SK-N-SH treated with all-trans-retinoic acid at 6 μM for 48 hours (cell line): ENCODE data around the gene SBK2.
"Not testable (repeated sequence)": the region's sequence is repeated elsewhere in the genome, so short reads cannot be mapped to it uniquely, and the experiment has no call there.

ENCODE experiments used
- ATAC-seq: fragments of 200-7000 bp; cut with Tn5 transposase; 3 replicates; pipeline ENCODE4 v1.9.1; 2020; ENCODE audit warnings: mild to moderate bottlenecking, moderate library complexity
- ARNTL ChIP-seq: fragments of 450-650 bp; formaldehyde crosslinking; IDR thresholded peaks from 2 replicates; pipeline ENCODE4 v1.5.0; 2020; ENCODE audit warnings: low read depth, mild to moderate bottlenecking, moderate library complexity, borderline replicate concordance
- BACH2 ChIP-seq: fragments of 250-450 bp; sonication (Bioruptor Pico); IDR thresholded peaks from 2 replicates; pipeline ENCODE4 v1.9.0; 2021; ENCODE audit warnings: mild to moderate bottlenecking, borderline replicate concordance
- CSDC2 ChIP-seq: fragments of 250-450 bp; sonication (Bioruptor Pico); IDR thresholded peaks from 2 replicates; pipeline ENCODE4 v1.5.0; 2020; ENCODE audit warnings: mild to moderate bottlenecking, moderate library complexity
- ESRRG ChIP-seq: fragments of 250-450 bp; sonication (Bioruptor Pico); IDR thresholded peaks from 2 replicates; pipeline ENCODE4 v1.6.1; 2021; ENCODE audit warnings: mild to moderate bottlenecking
- GLIS3 ChIP-seq: fragments of 250-450 bp; sonication (Bioruptor Pico); IDR thresholded peaks from 2 replicates; pipeline ENCODE4 v1.5.0; 2020; ENCODE audit warnings: mild to moderate bottlenecking, moderate library complexity
- ISL1 ChIP-seq: fragments of 250-450 bp; sonication (Bioruptor Pico); IDR thresholded peaks from 2 replicates; pipeline ENCODE4 v2.1.2; 2022; ENCODE audit warnings: mild to moderate bottlenecking, moderate library complexity
- OSR1 ChIP-seq: fragments of 250-450 bp; sonication (Bioruptor Pico); IDR thresholded peaks from 2 replicates; pipeline ENCODE4 v1.8.0; 2022; ENCODE audit warnings: moderate library complexity, mild to moderate bottlenecking, inconsistent platforms
- PPARA ChIP-seq: fragments of 250-450 bp; sonication (Bioruptor Pico); IDR thresholded peaks from 2 replicates; pipeline ENCODE4 v1.5.0; 2020; ENCODE audit warnings: mild to moderate bottlenecking, borderline replicate concordance
- RARB ChIP-seq: fragments of 250-450 bp; sonication (Bioruptor Pico); IDR thresholded peaks from 2 replicates; pipeline ENCODE4 v1.8.0; 2021; ENCODE audit warnings: mild to moderate bottlenecking, moderate library complexity
- SNAI2 ChIP-seq: fragments of 250-450 bp; sonication (Bioruptor Pico); IDR thresholded peaks from 2 replicates; pipeline ENCODE4 v1.5.0; 2020; ENCODE audit warnings: mild to moderate bottlenecking, moderate library complexity
- TCF4 ChIP-seq: fragments of 250-450 bp; sonication (Bioruptor Pico); IDR thresholded peaks from 2 replicates; pipeline ENCODE4 v1.8.0; 2021; ENCODE audit warnings: mild to moderate bottlenecking, moderate library complexity, borderline replicate concordance
- TOX ChIP-seq: fragments of 250-450 bp; sonication (Bioruptor Pico); IDR thresholded peaks from 2 replicates; pipeline ENCODE4 v1.8.0; 2021; ENCODE audit warnings: mild to moderate bottlenecking, moderate library complexity, borderline replicate concordance
- ZC3H10 ChIP-seq: fragments of 250-450 bp; sonication (Bioruptor Pico); IDR thresholded peaks from 2 replicates; pipeline ENCODE4 v1.5.1; 2021; ENCODE audit warnings: mild to moderate bottlenecking, moderate library complexity
- ZFP3 ChIP-seq: fragments of 250-450 bp; sonication (Bioruptor Pico); IDR thresholded peaks from 2 replicates; pipeline ENCODE4 v1.5.0; 2020; ENCODE audit warnings: mild to moderate bottlenecking, moderate library complexity
- ZFP30 ChIP-seq: fragments of 450-650 bp; formaldehyde crosslinking; IDR thresholded peaks from 2 replicates; pipeline ENCODE4 v1.5.0; 2022; ENCODE audit warnings: mild to moderate bottlenecking, moderate library complexity
- ZNF565 ChIP-seq: fragments of 450-650 bp; formaldehyde crosslinking; conservative IDR thresholded peaks from 2 replicates; pipeline ENCODE4 v1.5.0; 2020; ENCODE audit warnings: low read depth, mild to moderate bottlenecking, moderate library complexity
- ZNF70 ChIP-seq: fragments of 450-650 bp; formaldehyde crosslinking; IDR thresholded peaks from 2 replicates; pipeline ENCODE4 v1.5.0; 2020; ENCODE audit warnings: mild to moderate bottlenecking, moderate library complexity
- ZNF8 ChIP-seq: fragments of 450-650 bp; formaldehyde crosslinking; IDR thresholded peaks from 2 replicates; pipeline ENCODE4 v1.5.0; 2020; ENCODE audit warnings: mild to moderate bottlenecking, moderate library complexity
- TF ChIP-seq, protein P1 (sequence below): fragments of 250-450 bp; sonication (Bioruptor Pico); IDR thresholded peaks from 2 replicates; pipeline ENCODE4 v1.5.0; 2020; ENCODE audit warnings: mild to moderate bottlenecking, moderate library complexity
- TF ChIP-seq, protein P2 (sequence below): fragments of 250-450 bp; sonication (Bioruptor Pico); IDR thresholded peaks from 2 replicates; pipeline ENCODE4 v1.5.1; 2020; ENCODE audit warnings: low read depth, mild to moderate bottlenecking, moderate library complexity
- TF ChIP-seq, protein P3 (sequence below): fragments of 250-450 bp; sonication (Bioruptor Pico); IDR thresholded peaks from 2 replicates; pipeline ENCODE4 v1.8.0; 2021; ENCODE audit warnings: low read depth, mild to moderate bottlenecking, moderate library complexity, borderline replicate concordance

The SBK2 gene

DNA sequence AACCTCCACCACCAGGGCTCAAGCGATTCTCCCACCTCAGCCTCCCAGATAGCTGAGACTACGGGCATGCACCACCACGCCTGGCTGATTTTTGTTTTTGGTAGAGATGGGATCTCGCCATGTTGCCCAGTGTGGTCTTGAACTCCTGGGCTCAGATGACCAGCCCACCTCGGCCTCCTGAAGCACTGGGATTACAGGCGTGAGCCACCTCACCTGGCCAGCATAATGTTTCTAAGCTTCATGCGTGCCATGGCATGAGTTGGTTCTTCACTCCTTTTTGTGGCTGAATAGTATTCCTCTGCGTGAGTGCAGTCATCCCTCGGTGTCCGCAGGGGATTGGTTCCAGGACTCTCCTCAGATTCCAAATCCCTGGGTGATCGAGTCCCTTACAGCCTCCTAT is 47.9 kb upstream of the SBK2 start:
- TF ChIP-seq ZC3H10 (CRISPR knock-in tag) = no peak
- TF ChIP-seq CSDC2 (CRISPR knock-in tag) = no peak
- no peak for ATAC-seq

DNA sequence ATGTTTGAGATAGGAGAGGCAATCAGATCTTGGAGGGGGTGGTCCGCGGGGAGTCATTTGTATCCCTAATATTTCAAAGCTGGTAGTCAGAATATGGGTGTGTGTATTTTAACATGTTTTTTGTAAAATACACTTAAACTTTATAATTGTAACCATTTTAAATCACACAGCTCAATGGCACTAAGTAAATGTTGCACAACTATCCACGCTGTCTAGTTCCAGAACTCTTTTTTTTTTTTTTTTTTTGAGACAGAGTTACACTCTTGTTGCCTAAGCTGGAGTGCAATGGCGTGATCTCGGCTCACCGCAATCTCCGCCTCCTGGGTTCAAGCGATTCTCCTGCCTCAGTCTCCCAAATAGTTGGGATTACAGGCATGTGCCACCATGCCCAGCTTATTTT is 47.0 kb upstream of the SBK2 start:
- not testable (repeated sequence) for ATAC-seq

DNA sequence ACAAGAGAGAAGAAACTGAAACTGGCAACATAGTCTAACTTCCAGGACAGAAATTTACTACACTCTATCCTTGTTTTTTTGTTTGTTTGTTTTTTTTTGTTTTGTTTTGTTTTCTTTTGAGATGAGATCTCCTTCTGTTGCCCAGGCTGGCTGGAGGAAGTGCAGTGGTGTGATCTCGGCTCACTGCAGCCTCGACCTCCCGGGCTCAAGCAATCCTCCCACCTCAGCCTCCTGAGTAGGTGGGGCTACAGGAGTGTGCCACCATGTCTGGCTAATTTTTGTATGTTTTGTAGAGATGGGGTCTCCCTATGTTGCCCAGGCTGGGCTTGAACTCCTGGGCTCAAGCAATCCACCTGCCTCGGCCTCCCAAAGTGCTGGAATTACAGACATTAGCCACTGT is 45.4 kb upstream of the SBK2 start:
- ATAC-seq = not testable (repeated sequence)

DNA sequence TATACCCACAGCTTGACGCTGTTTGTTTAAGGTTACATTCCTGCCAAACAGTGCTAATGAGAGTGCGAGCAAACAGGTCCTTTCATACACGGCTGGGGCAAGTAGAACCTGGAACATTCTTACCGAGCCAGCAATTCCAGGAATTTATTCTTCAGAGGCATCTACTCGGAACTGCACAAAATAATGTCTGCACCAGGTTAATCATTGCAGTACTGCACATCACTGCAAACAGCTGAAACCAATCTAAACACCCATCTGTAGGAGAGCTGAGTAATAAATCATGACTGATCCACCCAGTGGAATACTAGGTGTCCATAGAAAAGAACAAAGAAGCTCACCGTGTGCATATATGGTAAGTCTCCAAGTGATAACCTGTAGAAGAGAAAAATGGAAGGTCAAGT is 44.9 kb upstream of the SBK2 start:
- no peak for ATAC-seq
- no peak for TF ChIP-seq PPARA
- TF ChIP-seq ARNTL (CRISPR knock-in tag) = no peak
- TF ChIP-seq BACH2 (CRISPR knock-in tag) = no peak
- no peak for TF ChIP-seq ZC3H10 (CRISPR knock-in tag)
- TF ChIP-seq CSDC2 (CRISPR knock-in tag) = no peak
- TF ChIP-seq, protein P1, sequence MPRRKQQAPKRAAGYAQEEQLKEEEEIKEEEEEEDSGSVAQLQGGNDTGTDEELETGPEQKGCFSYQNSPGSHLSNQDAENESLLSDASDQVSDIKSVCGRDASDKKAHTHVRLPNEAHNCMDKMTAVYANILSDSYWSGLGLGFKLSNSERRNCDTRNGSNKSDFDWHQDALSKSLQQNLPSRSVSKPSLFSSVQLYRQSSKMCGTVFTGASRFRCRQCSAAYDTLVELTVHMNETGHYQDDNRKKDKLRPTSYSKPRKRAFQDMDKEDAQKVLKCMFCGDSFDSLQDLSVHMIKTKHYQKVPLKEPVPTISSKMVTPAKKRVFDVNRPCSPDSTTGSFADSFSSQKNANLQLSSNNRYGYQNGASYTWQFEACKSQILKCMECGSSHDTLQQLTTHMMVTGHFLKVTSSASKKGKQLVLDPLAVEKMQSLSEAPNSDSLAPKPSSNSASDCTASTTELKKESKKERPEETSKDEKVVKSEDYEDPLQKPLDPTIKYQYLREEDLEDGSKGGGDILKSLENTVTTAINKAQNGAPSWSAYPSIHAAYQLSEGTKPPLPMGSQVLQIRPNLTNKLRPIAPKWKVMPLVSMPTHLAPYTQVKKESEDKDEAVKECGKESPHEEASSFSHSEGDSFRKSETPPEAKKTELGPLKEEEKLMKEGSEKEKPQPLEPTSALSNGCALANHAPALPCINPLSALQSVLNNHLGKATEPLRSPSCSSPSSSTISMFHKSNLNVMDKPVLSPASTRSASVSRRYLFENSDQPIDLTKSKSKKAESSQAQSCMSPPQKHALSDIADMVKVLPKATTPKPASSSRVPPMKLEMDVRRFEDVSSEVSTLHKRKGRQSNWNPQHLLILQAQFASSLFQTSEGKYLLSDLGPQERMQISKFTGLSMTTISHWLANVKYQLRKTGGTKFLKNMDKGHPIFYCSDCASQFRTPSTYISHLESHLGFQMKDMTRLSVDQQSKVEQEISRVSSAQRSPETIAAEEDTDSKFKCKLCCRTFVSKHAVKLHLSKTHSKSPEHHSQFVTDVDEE (CRISPR knock-in tag) = no peak
- no peak for TF ChIP-seq OSR1 (CRISPR knock-in tag)
- TF ChIP-seq ZFP30 (CRISPR knock-in tag) = no peak
- no peak for TF ChIP-seq TOX (CRISPR knock-in tag)
- no peak for TF ChIP-seq ZNF8
- TF ChIP-seq ZFP3 (CRISPR knock-in tag) = no peak
- TF ChIP-seq GLIS3 (CRISPR knock-in tag) = no peak
- TF ChIP-seq, protein P2, sequence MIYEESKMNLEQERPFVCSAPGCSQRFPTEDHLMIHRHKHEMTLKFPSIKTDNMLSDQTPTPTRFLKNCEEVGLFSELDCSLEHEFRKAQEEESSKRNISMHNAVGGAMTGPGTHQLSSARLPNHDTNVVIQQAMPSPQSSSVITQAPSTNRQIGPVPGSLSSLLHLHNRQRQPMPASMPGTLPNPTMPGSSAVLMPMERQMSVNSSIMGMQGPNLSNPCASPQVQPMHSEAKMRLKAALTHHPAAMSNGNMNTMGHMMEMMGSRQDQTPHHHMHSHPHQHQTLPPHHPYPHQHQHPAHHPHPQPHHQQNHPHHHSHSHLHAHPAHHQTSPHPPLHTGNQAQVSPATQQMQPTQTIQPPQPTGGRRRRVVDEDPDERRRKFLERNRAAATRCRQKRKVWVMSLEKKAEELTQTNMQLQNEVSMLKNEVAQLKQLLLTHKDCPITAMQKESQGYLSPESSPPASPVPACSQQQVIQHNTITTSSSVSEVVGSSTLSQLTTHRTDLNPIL (CRISPR knock-in tag) = no peak
- TF ChIP-seq, protein P3, sequence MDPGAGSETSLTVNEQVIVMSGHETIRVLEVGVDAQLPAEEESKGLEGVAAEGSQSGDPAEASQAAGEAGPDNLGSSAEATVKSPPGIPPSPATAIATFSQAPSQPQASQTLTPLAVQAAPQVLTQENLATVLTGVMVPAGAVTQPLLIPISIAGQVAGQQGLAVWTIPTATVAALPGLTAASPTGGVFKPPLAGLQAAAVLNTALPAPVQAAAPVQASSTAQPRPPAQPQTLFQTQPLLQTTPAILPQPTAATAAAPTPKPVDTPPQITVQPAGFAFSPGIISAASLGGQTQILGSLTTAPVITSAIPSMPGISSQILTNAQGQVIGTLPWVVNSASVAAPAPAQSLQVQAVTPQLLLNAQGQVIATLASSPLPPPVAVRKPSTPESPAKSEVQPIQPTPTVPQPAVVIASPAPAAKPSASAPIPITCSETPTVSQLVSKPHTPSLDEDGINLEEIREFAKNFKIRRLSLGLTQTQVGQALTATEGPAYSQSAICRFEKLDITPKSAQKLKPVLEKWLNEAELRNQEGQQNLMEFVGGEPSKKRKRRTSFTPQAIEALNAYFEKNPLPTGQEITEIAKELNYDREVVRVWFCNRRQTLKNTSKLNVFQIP (CRISPR knock-in tag) = no peak
- TF ChIP-seq ISL1 = no peak

DNA sequence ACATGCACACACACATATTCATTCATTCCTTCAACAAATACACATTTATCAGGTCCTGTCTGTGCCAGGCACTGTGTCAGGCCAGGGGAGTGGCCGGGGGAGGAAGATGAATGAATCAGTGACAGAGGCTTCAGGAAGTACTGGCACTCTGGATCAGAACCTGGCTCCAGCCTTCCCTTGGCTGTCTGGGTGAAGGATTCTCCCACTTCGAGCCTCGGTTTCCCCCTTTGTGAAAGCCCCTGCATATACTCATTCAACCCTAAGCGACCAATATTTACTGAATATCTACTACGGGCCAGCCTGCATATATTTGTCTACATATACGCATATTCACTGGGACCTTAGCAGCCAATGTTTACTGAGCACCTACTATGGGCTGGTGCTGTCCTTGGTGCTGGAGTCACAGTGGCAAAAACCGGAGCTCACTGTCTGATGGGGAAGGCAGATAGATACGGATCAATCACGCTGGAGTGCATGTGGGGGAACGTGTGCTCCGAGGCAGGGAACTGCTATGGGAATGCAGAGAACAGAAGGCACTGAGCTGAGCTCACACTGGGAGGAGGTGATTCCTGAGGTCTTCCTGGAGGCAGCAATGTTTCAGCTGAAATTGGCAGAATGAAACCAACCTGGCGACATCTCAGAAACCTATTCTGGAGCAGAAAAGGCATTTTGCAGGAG is 44.4 kb upstream of the SBK2 start:
- no peak; the same call in 2 of the 3 replicates for ATAC-seq
- TF ChIP-seq TCF4 (CRISPR knock-in tag) (no peak), BACH2 (CRISPR knock-in tag) (no peak), ZNF565 (CRISPR knock-in tag) (no peak), ZNF70 (CRISPR knock-in tag) (no peak), ESRRG (no peak), TOX (CRISPR knock-in tag) (no peak), ISL1 (no peak), GLIS3 (CRISPR knock-in tag) (no peak), RARB (CRISPR knock-in tag) (no peak), ZNF8 (no peak), CSDC2 (CRISPR knock-in tag) (no peak), ZC3H10 (CRISPR knock-in tag) (no peak), PPARA (no peak), SNAI2 (CRISPR knock-in tag) (no peak)
- TF ChIP-seq, protein P2 (CRISPR knock-in tag) = no peak
- TF ChIP-seq, protein P3 (CRISPR knock-in tag) = no peak
- TF ChIP-seq, protein P1 (CRISPR knock-in tag) = no peak
